HG02885 (cell line): ENCODE data around the gene DNAH17.
A peak's percentile ranks its signal among the peaks of the same experiment; 100 is the strongest.

ENCODE experiments used
- ATAC-seq: cut with Tn5 transposase; IDR thresholded peaks from one replicate; pipeline ENCODE4 v1.9.1; 2021; ENCODE audit warnings: mild to moderate bottlenecking; ENCODE audit not compliant: unreplicated experiment, poor library complexity

Gene DNAH17

GRCh38 chr17:78381601-78382232 is 195.5 kb downstream of the DNAH17 start:
- ATAC-seq = no peak

GRCh38 chr17:78380370-78380769 is 196.8 kb downstream of the DNAH17 start:
- ATAC-seq = no peak

GRCh38 chr17:78379131-78379491 is 198.1 kb downstream of the DNAH17 start:
- no peak for ATAC-seq

GRCh38 chr17:78378225-78379130 is 198.7 kb downstream of the DNAH17 start, which contains the start of gene PGS1:
TSS of gene PGS1 (plus strand) at chr17:78378649. CDS start at chr17:78378666, 17 bp downstream.
- peak; percentile 77 for ATAC-seq

GRCh38 chr17:78377858-78378224 is 199.4 kb downstream of the DNAH17 start:
- ATAC-seq = no peak

- no peak for ATAC-seq
Observed at GRCh38 chr17:78376161-78376560, 201.0 kb downstream of the DNAH17 start.

GRCh38 chr17:78375401-78376151 is 201.6 kb downstream of the DNAH17 start:
- ATAC-seq = no peak

- ATAC-seq = no peak
Observed at GRCh38 chr17:78374631-78375274, 202.4 kb downstream of the DNAH17 start.

- no peak for ATAC-seq
Observed at GRCh38 chr17:78374189-78374588, 203.0 kb downstream of the DNAH17 start.
